Right ventricle myocardium inferior (tissue), 1 donor: Measurements from ENCODE around the gene MAN2B1. TPM values are rescaled to one million over a fixed set of nuclear protein-coding genes. Genes with fewer than 3 reads are reported as not detected.
A peak's percentile ranks its signal among the peaks of the same experiment; 100 is the strongest.
"Not testable (repeated sequence)": the region's sequence is repeated elsewhere in the genome, so short reads cannot be mapped to it uniquely, and the experiment has no call there.

Experiments
- ATAC-seq: fragments of 200-7000 bp; cut with Tn5 transposase; one replicate; pipeline ENCODE4 v1.9.1; 2020; ENCODE audit warnings: mild to moderate bottlenecking, moderate library complexity
- DNase-seq: peaks from one replicate; pipeline ENCODE4 v3.0.0; 2021; ENCODE audit errors: missing footprints
- intact Hi-C: fragments of 100-400 bp; cut with DNase I; formaldehyde crosslinking; loops from one replicate; pipeline ENCODE4 v1.11.0; 2022
- total RNA-seq: library from RNA; stranded (reverse); fragmentation: NEBNext Ultra II Directional; extraction: Animal tissue kit (Norgen Biotek cat#: 25700); gene quantifications from one replicate; pipeline ENCODE4 v1.2.1, GENCODE V29; 2021
- donor health status: DM: no; HTN: yes; CAD: no; lungs with severe emphysema.

MAN2B1 gene
- total RNA-seq, 1 donor from 2014 or later: 40.2 TPM

GRCh38 chr19:12668346-12668745 lies 1.8 kb upstream of the MAN2B1 start:
- intact Hi-C loops: no loop called here
- ATAC-seq (no peak), DNase-seq (no peak)

GRCh38 chr19:12667731-12668302 lies 1.3 kb upstream of the MAN2B1 start:
- no peak for DNase-seq
- intact Hi-C loops: no loop called here
- ATAC-seq: no peak

GRCh38 chr19:12665671-12666264 lies 774 bp downstream of the MAN2B1 start:
- intact Hi-C loops: no loop called here
- ATAC-seq: no peak
- no peak for DNase-seq

- intact Hi-C loops: no loop called here
- DNase-seq: peak; percentile 87
- ATAC-seq: no peak
Observed at GRCh38 chr19:12665281-12665573, 1.3 kb downstream of the MAN2B1 start.

GRCh38 chr19:12664406-12665280 lies 1.9 kb downstream of the MAN2B1 start:
- intact Hi-C loops: no loop called here
- DNase-seq: peak; percentile 2
- ATAC-seq: no peak

GRCh38 chr19:12660980-12661379 lies 5.6 kb downstream of the MAN2B1 start:
- intact Hi-C loops: no loop called here
- DNase-seq: peak; percentile 16
- ATAC-seq: no peak

- DNase-seq (peak; percentile 15), ATAC-seq (no peak)
- intact Hi-C loops: no loop called here
Observed at GRCh38 chr19:12657966-12658365, 8.6 kb downstream of the MAN2B1 start.

- intact Hi-C loops: no loop called here
- DNase-seq: peak; percentile 37
- ATAC-seq: no peak
Observed at GRCh38 chr19:12656899-12657571, 9.5 kb downstream of the MAN2B1 start.

- ATAC-seq (no peak), DNase-seq (no peak)
- intact Hi-C loops: no loop called here
Observed at GRCh38 chr19:12655546-12655945, 11.0 kb downstream of the MAN2B1 start.

GRCh38 chr19:12652219-12652618 lies 14.3 kb downstream of the MAN2B1 start:
- ATAC-seq (no peak), DNase-seq (no peak)
- intact Hi-C loops: no loop called here

GRCh38 chr19:12649941-12650340 lies 16.6 kb downstream of the MAN2B1 start:
- intact Hi-C loops: no loop called here
- ATAC-seq: no peak
- no peak for DNase-seq

- DNase-seq (no peak), ATAC-seq (peak; percentile 30)
Observed at GRCh38 chr19:12648088-12648487, 18.5 kb downstream of the MAN2B1 start.

GRCh38 chr19:12647490-12648071 lies 19.0 kb downstream of the MAN2B1 start:
- ATAC-seq (peak; percentile 86), DNase-seq (no peak)
- intact Hi-C loops: no loop called here

More at GRCh38 chr19:12648088-12648487, 18.5 kb downstream of the MAN2B1 start:
- intact Hi-C loops: no loop called here

- DNase-seq (no peak), ATAC-seq (no peak)
- intact Hi-C loops: no loop called here
Observed at GRCh38 chr19:12647047-12647446, 19.5 kb downstream of the MAN2B1 start.

- ATAC-seq (no peak), DNase-seq (no peak)
- intact Hi-C loops: no loop called here
Observed at GRCh38 chr19:12646551-12646950, 20.0 kb downstream of the MAN2B1 start.

- intact Hi-C loops, DNase-seq: not testable (repeated sequence)
Observed at GRCh38 chr19:12643716-12644115, 22.8 kb downstream of the MAN2B1 start.

GRCh38 chr19:12642506-12642905 lies 24.0 kb downstream of the MAN2B1 start:
- DNase-seq (no peak), ATAC-seq (no peak)
- intact Hi-C loops: no loop called here

More at GRCh38 chr19:12643716-12644115, 22.8 kb downstream of the MAN2B1 start:
- ATAC-seq: not testable (repeated sequence)

GRCh38 chr19:12641456-12641855 lies 25.1 kb downstream of the MAN2B1 start:
- DNase-seq (no peak), ATAC-seq (no peak)
- intact Hi-C loops: no loop called here

- intact Hi-C loops: no loop called here
Observed at GRCh38 chr19:12639901-12640613, 26.5 kb downstream of the MAN2B1 start.

More at GRCh38 chr19:12639901-12640613, 26.5 kb downstream of the MAN2B1 start:
- DNase-seq (peak; percentile 93), ATAC-seq (peak; percentile 86)
